NCI-H69 (cell line): Measurements from ENCODE around the gene ACACB.
"Not testable (repeated sequence)": the region's sequence is repeated elsewhere in the genome, so short reads cannot be mapped to it uniquely, and the experiment has no call there.

Source experiments
- DNase-seq: peaks from one replicate; lab custom pipeline; 2025; lab: John Stamatoyannopoulos, UW

Gene ACACB

DNA sequence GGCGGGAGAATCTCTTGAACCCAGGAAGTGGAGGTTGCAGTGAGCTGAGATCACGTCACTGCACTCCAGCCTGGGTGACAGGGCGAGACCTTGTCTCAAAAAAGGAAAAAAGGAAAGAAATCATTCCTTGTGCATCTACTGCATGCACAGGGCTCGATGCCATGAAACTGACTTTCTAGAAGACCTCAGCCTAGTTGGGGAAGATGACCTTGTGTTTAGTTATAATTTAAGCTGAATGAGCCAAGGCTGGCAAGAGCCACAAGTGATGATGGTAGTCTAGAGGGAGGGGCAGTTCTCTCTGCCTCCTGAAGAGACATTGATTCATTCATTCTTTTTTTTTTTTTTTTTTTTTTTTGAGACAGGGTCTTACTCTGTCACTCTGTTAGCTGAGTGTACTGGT, 24.2 kb downstream of the ACACB start:
- DNase-seq = no peak

DNA sequence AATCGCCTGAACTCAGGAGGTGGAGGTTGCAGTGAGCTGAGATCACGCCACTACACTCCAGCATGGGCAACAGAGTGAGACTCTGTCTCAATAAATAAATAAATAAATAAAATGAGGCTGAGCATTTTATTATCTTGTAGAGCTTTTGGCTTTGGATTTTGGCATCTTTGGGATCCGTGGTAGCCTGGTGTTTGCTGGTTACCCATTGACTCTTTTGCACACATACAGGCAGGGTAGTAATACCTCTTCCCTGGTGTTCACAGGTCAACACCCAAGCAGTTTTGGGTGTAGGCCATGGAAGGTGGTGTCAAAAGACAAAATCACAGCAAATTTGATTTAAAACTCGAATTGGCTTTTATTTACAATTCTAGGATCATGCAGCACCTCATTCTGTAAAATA, 27.8 kb downstream of the ACACB start:
- no peak for DNase-seq

DNA sequence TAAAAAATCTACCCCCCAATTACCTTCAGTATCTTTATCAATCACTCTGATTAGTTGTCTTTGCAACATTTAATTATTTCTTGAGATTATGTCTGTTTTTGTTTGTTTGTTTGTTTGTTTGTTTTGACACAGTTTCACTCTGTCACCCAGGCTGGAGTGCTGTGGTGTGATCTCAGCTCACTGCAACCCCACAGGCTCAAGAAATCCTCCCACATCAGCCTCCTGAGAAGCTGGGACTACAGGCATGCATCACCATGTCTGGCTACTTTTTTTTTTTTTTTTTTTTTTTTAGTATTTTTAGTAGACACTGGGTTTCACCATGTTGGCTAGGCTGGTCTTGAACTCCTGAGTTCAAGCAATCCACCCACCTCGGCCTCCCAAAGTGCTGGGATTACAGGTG, 30.7 kb downstream of the ACACB start:
- DNase-seq = not testable (repeated sequence)

DNA sequence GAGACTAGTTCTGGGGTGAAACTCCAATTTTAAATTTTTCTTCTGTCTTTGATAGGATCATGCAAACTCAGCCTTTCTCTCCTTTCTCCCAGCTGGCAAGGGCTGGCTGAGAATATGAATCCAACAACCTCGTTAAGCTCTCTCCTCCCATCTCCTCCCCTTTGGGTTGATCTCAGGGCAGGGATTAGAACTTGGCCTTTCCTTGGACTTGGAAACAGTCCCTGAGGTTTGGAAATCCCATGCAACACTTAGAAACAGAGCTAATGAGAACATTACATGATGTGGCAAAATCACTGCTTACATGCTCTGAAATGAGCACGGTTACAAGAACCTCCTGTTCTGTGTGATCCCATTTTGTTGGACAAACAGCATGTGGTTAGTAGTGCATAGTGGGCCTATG, 31.6 kb downstream of the ACACB start:
- no peak for DNase-seq

DNA sequence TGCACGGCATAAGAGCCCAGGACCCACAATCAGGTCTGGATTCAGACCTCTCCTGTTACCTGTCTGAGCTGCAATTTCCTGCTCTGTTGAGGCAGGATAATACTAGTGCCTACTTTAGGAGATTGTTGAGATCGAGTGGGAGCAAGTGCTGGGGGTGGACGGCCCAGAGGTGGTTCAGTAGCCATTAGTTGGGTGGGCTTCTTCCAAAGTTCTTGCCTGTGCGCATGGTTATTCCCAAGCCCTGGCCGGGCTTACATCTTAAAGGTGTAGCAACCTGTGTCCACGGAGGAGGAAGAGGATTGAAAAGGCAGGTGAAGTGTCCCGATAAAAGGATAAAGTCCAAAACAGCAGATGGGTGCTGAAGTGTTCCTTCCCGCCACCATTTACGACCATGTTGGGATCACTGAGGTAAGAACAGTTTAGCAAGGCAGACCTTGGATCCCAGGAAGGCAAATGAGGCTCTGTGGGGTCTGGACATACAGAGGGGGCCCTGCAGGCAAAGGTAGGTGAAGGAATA, 33.8 kb downstream of the ACACB start:
- DNase-seq = no peak

DNA sequence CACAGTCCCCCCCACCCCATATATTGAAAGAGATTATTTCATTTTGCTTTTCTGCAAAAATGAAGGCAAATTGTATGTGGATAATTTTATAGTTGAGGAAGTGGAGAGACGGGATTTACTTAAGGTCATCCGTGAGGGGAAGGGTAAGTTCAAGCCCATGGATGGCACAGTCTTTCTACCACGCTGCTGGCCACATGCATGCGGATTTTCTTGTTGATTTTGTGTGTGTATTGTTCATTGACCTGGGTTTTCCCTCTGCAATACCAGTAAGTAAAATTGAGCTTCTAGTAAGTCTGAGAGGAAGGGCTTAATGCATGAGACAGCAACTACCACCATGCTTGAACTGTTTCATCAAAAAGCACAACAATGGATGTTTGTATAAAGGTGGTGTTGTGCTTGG, 35.1 kb downstream of the ACACB start:
- no peak for DNase-seq

DNA sequence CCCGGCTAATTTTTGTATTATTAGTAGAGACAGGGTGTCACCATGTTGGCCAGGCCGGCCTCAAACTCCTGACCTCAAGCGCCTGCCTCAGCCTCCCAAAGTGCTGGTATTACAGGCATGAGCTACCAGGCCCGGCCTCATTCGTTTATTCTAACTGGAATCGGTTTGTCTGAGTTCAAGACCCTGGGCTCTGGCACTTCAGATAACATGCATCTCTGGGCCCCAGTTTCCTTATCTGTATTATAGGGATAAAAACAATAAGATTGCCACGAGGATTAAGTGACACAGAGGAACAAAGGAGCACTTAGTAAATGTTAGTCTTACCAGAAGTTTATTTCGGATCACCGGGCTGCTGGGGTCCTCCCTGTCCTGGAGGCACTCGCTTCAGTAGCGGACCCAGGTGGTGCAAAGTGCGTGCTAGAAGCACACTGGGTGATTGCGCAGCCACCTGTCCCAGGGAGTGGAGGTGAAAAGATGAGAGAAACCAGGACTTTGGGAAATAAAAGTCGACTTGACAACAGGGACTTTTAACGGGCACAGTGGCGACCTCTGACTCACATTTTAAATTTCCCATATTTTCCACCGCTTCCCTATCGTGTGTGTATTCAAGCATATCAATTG, 37.5 kb downstream of the ACACB start:
- peak; percentile 47 for DNase-seq

DNA sequence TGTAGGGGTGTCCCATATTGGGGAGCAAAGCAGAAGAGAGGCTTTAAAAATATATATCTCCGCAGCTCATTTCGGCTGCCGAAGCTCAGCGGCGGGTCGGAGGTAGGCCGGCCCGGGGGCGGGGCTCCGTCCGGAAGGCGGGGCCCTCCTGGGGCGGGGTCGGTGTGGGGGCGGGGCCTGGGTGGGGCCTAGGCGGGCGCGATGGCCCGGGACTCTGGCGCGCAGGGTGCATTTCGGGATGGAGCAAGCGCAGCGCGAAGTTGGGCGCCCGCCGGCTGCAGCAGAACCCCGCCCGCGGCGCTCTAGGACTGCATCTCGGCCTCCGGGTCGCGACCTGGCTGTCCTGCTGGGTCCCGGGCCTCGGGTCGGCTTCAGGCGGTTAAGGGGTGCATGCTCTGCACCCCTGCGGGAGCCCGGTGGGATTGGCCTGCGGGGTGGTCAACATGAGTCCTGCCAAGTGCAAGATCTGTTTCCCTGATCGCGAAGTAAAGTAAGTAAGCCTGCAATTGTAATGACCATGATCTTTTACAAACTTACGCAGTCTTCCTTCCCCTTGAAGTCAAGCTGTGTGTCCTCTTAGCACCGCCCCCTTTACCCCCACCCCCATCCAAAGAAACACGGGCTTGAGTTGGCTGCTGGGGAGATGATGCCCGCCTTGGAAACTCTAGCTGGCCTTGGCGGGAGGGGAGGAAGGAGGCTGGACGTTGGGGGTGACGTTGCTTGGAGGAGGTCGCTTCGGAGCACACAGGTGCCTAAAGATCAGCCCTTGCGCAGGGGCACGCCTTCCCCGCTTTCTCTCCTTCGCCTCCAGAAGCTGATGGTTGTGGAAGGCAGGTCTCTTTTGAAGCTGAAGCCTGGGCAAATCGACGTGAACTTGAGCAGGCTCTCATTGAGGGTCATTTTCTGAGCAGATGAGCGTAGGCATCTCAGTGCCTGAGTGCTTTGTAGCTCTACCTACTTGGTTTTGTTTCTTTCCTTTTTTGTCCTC, 38.4 kb downstream of the ACACB start:
- DNase-seq = peak; percentile 70

DNA sequence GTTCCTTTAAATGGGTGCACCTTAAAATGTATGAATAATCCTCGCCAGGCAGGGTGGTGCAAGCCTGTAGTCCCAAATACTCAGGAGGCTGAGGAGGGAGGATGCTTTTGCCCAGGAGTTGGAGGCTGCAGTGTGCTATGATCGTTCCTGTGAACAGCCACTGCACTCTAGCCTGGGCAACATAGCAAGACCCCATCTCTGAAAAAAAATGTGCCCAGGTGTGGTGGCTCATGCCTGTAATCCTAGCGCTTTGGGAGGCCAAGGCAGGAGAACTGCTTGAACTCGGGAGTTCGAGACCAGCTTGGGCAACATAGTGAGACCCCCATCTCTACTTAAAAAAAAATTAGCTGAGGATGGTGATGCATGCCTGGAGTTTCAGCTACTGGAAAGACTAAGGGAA, 39.6 kb downstream of the ACACB start:
- no peak for DNase-seq

DNA sequence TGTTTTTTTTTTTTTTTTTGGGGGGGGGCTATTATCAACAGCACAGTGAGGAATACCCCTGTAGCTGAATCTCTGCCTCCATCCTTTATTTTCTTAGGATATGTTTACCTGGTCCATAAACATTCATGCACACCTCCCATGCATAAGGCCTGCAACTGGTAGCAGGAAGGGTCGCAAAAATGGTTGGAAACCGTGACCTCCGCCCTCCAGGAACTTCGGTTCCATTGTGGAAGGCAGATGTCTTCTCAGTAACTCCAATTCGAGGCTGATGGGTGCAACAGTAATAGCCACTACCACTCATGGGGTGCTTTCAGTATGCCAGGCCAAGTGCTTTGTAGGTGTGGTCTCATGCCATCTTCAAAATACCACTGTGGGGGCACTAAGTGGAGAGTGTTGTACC, 40.2 kb downstream of the ACACB start:
- DNase-seq = no peak

DNA sequence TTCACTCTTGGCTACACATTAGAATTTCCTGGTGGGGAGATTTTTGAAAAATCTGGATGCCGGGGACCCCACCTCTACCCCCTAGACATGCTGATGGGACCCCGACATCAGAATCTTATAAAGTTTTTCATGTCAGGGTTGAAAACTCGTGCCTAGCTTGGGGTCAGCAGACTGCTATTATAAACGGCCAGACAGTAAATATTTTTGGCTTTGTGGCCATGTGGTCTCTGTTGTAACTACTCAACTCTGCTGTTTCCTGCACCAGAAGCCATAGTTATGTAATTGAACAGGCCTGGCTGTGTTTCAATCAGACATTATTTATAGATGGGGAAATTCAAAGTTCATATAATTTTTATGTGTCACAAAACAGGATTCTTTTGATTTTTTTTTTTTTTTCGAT, 41.6 kb downstream of the ACACB start:
- no peak for DNase-seq

DNA sequence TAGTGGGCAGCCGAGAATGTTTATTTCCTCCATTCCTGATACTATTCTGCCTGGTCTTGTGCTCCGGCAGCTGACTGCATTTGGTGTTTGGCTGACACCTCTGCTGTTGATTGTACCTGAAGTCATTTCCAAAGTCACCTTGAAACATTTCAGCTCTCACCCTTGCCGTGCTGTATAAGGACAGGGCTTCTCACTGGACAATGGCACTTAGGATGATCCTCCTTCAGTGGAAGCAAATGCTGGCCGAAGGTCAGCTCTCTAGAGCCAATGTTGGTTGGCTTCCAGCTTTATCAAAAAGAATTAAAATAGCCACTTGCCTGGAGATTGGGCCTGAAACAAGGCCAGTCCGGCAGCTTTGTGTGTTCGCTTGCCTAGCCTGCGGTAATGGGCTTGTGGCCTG, 44.0 kb downstream of the ACACB start:
- no peak for DNase-seq

DNA sequence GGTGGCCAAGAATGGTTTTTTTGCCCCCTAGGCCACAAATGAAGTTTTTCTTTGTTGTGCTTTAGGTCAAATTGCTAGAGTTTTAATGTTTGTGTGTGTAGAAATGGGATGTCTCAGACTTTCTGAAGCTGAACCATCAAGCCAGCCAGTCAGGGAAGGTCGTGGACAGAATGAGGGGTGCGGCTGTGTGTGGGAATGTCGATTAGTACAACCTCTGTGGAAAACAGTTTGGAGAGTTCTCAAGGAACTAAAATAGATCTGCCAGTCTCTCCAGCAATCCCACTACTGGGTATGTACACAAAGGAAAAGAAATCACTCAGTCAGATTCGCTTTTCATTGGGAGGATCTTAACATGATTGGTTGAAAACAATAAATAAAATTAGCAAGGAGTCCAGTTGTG, 44.5 kb downstream of the ACACB start:
- no peak for DNase-seq

DNA sequence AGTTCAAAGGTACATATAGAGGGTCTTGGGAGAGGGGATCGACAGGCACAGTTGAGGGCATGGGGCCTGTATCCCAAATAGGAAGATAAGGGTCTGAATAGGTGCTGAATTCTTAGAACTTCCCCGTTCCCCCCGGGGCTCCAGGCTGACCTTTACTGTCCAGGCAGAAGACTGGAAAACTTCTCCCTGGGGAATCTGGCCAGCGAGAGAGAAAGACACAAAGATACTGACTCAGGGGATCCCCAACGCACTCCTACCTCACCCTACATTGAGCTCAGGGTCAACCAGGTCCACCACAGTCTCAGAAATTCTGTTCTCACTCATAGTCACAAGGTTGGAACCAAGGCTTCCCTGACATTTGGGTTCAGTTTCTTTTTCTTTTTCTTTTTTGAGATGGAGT, 46.2 kb downstream of the ACACB start:
- DNase-seq = no peak

DNA sequence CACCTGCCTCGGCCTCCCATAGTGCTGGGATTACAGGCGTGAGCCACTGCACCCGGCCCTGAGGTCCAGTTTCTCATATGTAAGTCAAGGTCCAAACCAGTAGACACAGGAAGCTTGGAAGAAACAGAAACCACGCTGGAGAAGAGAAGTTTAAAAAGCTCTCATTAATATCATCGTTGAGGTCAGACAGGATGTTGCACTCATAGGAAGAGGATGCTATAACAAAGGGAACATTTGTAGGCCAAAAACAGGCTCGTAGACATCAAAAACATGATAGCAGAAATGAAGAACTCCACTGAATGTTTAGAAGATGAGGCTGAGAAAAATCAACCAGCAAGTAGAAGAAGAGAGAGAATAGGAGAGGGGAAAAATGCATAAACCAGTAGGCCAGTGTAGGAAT, 46.8 kb downstream of the ACACB start:
- no peak for DNase-seq

DNA sequence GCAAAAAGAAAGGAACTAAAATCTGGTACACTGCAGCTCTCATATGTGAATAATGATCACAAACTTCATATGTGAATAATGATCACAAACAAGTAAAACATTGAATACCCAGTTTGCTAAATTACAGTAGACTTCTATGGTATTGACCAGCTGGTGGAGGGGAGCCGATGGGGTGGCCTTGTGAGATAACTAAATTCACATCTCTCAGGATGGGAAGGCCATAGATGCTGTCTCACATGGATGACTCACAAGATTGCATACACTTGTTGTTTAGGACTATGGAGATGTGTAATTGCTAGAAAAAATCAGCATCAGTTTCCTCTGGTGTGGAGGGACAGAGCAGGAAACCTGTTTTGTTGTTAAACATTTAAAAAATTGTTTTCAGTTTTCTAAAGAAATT, 49.2 kb downstream of the ACACB start:
- no peak for DNase-seq

DNA sequence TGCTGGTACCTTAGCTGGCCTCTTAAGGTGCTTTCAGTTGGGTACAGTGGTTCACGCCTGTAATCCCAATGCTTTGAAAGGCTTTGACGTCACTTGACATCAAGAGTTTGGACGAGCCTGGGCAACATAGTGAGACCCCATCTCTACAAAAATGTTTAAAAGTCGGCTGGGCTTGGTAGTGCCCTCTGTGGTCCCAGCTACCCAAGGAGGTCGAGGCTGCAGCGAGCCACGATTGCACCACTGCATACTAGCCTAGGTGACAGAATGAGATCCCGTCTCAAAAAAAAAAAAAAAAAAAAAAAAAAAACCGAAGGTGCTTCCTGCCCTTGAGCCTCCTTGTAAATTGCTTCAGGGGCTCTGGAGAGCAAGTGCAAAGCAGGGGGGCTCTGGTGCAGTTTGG, 50.0 kb downstream of the ACACB start:
- no peak for DNase-seq

DNA sequence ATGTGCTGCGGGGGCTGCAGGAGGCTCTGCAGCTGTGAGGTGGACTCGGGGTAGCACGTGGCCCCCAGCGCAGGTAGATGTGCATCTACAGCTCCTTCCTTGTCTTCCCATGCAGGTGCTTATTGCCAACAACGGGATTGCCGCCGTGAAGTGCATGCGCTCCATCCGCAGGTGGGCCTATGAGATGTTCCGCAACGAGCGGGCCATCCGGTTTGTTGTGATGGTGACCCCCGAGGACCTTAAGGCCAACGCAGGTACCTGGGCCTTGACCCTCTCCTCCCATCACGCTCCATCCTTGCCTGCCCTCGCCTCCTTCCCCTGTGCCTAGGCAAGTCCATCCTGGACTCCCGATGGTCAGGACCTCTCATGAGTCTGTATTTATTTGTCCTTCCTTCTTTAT, 51.4 kb downstream of the ACACB start:
- no peak for DNase-seq

DNA sequence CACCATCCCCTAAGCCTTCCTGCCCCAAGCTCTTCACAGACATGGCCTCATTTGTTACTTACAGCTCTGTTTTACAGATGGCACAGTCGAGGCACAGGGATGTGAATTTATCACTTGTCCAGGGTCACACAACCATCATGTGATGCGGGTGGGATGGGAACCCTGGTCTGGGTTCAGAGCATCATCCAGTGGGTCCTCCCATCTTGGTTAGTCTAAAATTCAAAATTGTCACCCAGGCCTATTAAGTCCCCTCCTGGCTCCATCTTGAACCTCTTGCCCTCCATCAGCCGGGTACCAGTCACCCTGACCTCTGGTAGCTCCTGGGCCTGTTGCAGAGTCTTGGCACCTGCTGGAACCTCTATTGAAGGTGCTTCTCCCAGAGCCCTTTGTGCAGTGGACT, 52.9 kb downstream of the ACACB start:
- DNase-seq = no peak

DNA sequence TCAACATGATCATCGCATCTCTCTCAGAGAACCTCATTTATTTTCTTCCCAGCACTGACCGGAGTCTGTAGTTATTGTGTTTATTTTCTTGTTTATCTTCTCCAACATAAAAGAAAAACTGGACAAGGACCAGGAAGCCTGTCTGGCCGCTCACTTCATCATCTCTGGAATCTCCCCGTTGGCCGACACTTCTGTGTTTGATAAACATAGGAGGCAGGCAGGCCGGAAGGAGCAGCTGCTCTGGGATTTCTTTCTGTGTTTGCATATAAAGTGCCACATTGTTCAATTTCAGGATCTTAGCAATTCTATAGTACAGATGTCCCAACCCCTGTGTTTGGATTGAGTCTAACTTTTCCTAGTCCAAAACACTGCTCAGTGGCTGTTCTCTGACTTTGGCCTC, 53.3 kb downstream of the ACACB start:
- no peak for DNase-seq

DNA sequence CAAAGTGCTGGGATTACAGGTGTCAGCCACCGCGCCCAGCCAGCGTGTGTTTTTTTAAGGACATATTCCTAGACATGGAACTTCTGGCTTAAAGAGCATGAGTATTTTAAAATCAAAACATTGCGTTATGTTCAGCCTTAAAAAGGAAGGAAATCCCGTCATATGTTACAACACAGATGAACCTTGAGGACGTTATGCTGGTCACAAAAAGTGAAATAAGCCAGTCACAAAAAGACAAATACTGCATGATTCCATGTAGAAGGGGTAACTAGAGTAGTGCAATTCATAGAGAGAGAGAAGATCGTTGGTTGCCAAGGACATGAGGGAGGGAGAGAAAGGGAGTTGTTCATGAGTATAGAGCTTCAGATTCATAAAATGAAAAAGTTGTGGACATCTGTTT, 53.9 kb downstream of the ACACB start:
- no peak for DNase-seq

DNA sequence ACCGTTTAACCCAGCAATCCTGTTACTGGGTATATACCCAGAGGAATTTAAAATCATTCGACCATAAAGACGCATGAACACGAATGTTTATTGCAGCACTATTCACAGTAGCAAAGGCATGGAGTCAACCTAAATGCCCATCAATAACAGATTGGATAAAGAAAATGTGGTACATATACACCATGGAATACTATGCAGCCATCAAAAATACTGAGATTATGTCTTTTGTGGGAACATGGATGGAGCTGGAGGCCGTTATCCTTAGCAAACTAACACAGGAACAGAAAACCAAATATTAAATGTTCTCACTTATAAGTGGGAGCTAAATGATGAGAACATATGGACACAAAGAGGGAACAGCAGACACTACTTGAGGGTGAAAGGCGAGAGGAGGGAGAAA, 56.4 kb downstream of the ACACB start:
- DNase-seq = not testable (repeated sequence)

DNA sequence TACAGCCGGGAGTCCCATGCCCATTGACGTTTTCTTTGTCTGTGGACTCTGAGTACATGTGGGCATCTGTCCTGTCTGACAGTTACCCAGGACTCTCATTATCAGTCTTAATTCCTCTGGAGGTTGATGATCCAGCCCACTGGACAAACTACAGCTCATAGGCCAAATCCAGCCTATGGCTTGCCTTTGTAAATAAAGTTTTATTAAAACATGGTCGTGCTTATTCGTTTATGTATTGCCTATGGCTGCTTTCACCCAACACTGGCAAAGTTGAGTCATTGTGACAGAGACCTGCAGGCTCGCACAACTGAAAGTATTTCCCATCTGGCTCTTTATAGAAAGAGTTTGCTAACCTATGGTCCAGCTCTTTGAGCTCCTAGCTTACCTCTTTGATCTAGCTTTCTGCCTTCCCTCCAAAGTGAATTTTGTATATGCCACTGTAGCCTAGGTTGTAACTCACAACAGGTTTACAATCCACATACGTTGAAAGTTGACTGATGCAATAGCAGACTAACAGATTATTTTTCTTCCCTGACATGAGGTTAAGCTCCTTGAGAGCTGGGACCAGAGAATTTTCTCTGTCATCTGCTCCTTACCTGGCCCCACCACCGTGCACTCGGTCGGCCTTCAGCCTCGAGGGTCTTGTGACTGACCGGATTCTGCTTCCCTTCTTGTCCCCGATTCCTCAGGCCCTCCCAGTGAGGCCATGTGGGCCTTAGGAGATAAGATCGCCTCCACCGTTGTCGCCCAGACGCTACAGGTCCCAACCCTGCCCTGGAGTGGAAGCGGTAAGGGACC, 57.3 kb downstream of the ACACB start:
- DNase-seq = no peak
